Subcutaneous adipose tissue (tissue), 4 donors: Measurements from ENCODE around the gene HIPK2. TPM values are rescaled to one million over a fixed set of nuclear protein-coding genes. Genes with fewer than 3 reads are reported as not detected.

Experiments used
- CTCF ChIP-seq: fragments of 450-650 bp; IDR thresholded peaks from one replicate; pipeline ENCODE4 v1.5.1; 2016; ENCODE audit warnings: low read depth, mild to moderate bottlenecking, control low read depth, antibody characterized with exemption, moderate library complexity
- total RNA-seq, 4 donors: library from RNA; depleted of rRNA; stranded (reverse); fragments of >200 nt; gene quantifications; one replicate each; pipeline ENCODE4 v1.1.0, GENCODE V29; 2016

HIPK2 gene
- total RNA-seq, 4 donors from 2014 or later = 30.4 to 89.8 (median 60.9) TPM

- no peak for TF ChIP-seq CTCF
Measured at GRCh38 chr7:139639563-139639962, 138.2 kb downstream of the HIPK2 start.

GRCh38 chr7:139635526-139636302, 142.1 kb downstream of the HIPK2 start:
- TF ChIP-seq CTCF = no peak

- TF ChIP-seq CTCF = no peak
Measured at GRCh38 chr7:139634087-139634486, 143.7 kb downstream of the HIPK2 start.

GRCh38 chr7:139631520-139632031, 146.2 kb downstream of the HIPK2 start:
- no peak for TF ChIP-seq CTCF

- no peak for TF ChIP-seq CTCF
Measured at GRCh38 chr7:139630643-139631519, 146.9 kb downstream of the HIPK2 start.

GRCh38 chr7:139629392-139630082, 148.3 kb downstream of the HIPK2 start:
- TF ChIP-seq CTCF = no peak
